Esophagus muscularis mucosa (tissue), 4 donors: ENCODE data around the gene SEPTIN10.

Source experiments
- EP300 ChIP-seq: sonication (generic); formaldehyde crosslinking; IDR thresholded peaks from one replicate; pipeline ENCODE4 v1.6.1; 2017; ENCODE audit warnings: antibody characterized with exemption
- POLR2A ChIP-seq: fragments of 450-650 bp; IDR thresholded peaks from one replicate; pipeline ENCODE4 v1.6.1; 2017; ENCODE audit warnings: antibody characterized with exemption, moderate library complexity, mild to moderate bottlenecking, low read depth
- POLR2AphosphoS5 ChIP-seq, 2 donors: sonication (generic); formaldehyde crosslinking; IDR thresholded peaks; one replicate each; pipeline ENCODE4 v1.6.1; 2017; ENCODE audit warnings: antibody characterized with exemption in 2 of 2
- TF ChIP-seq, protein P1 (sequence below), 3 experiments: fragments of 200-600 bp in 2 of 3; fragments of 450-650 bp in 1 of 3; sonication (generic) in 2 of 3; IDR thresholded peaks; one replicate each; pipeline ENCODE4 v1.5.1; 2017 to 2019; ENCODE audit warnings: antibody characterized with exemption in 3 of 3, mild to moderate bottlenecking in 2 of 3, moderate library complexity in 1 of 3

DNA sequence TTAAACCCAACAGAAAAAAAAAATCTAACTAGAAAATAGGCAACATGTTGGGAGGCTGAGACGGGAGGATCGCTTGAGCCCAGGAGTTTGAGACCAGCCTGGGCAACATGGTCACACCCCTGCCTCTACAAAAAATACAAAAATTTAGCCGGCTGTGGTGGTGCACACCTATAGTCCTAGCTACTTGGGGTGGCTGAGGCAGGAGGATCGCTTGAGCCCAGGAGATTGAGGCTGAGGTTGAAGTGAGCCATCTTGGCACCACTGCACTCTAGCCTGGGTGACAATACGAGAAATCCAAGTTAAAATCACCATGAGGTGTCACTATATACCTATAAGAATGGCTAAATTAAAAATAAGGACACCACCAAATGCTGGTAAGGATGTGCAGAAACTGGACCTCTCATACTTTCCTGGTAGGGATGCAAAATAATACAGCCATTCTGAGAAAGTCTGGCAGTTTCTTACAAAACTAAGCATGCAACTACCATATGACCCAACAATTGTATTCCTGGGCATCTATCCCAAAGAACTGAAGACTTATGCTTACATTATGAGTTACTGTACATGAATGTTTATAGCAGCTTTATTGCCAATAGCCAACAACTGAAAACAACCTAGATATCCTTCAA is 2.2 kb downstream of the SEPTIN10 start:
- TF ChIP-seq, protein P1, sequence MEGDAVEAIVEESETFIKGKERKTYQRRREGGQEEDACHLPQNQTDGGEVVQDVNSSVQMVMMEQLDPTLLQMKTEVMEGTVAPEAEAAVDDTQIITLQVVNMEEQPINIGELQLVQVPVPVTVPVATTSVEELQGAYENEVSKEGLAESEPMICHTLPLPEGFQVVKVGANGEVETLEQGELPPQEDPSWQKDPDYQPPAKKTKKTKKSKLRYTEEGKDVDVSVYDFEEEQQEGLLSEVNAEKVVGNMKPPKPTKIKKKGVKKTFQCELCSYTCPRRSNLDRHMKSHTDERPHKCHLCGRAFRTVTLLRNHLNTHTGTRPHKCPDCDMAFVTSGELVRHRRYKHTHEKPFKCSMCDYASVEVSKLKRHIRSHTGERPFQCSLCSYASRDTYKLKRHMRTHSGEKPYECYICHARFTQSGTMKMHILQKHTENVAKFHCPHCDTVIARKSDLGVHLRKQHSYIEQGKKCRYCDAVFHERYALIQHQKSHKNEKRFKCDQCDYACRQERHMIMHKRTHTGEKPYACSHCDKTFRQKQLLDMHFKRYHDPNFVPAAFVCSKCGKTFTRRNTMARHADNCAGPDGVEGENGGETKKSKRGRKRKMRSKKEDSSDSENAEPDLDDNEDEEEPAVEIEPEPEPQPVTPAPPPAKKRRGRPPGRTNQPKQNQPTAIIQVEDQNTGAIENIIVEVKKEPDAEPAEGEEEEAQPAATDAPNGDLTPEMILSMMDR (IDR thresholded peaks at IDR 0.05) = peak in 2 of 3 experiments; percentile 8 to 19
- TF ChIP-seq POLR2AphosphoS5 (IDR thresholded peaks at IDR 0.05) (no peak), POLR2A (no peak), EP300 (no peak)
